GM21723 (cell line): ENCODE data around the gene ANKZF1.

ENCODE experiments used
- ATAC-seq: cut with Tn5 transposase; IDR thresholded peaks from one replicate; pipeline ENCODE4 v1.9.1; 2021; ENCODE audit warnings: mild to moderate bottlenecking, moderate library complexity; ENCODE audit not compliant: unreplicated experiment

Gene ANKZF1

DNA sequence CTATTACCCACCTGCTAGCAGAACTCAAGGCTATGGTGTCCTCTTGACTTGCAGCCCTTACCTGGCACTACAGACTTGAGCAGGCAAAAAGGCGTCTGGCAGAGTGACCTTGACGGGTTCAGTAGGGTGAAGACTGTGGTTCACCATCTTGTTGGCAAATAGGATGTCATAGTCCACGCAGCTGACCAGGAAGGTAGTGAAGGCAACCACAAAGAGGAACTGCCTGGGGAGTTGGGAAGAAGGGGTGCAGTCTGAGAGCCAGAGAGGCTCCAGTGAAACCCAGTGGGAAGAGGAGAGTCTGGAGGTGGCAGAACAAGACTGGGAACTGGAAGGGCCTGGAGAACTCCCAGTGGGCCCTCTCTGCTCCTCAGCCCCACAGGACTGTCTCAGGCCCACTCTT, 4.3 kb upstream of the ANKZF1 start:
- ATAC-seq, result no peak

DNA sequence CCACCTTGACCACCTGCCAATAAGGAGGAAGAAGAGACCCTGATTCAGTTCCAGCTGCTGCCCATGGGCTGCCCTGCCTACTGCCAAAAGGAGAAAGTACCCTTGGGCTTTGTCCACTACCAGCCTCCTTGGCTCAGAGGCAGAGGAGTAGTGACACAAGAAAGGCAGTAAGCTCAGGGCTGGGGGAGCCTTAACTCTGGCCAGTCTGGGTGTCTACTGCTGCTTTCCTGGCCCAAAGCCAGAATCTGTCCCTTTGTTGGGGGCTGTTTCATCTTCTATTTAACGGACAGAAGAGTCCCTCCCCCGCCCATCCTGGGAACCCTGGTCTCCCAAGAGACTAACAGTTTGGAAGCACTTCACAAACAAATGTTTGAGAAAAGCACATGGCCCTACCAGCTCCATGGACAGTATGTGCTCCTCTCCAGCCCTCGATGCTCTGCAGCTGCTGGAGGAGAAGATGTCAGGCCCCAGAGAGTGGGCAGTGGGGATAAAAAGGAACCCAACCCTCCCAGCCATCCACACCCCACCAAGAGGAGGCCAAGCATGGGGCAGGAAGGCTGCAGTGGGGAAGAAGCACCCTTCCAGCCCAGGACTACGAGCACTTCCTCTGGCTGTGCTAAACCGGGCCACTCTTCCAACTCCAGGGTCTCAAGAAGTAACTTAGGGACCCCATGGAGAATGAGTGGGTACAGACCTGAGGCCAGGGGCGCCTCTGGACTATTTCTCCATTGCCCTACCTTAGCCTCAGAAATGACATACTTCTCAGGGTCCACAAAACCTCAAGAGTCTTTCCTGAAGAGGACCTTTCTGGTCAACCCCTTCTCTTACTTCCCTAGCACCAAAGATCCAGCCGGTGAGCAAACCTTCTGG, 1.3 kb upstream of the ANKZF1 start:
- no peak for ATAC-seq

DNA sequence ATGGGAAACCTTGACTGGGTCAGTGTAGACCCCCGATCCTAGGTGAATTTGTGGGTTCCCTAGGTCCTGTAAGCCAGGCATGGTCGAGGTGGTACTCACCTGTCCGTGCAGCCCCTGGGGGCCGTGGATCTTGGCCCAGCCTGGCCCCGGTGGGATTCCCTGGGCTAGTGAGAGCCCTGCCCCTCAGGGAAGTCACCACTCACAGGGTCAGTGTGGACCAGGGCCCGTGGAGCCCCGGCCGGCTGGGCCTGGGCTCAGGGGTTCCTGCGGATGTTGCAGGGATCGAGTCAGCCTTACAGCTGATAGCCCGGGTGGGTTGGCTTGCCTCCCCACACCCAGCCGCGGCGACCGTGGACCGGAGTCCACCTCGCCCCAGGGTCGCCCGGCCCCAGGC, 698 bp upstream of the ANKZF1 start:
- peak; percentile 1 for ATAC-seq

- peak; percentile 26 for ATAC-seq
These were observed 494 bp downstream of the ANKZF1 start for GRCh38 chr2:219230059-219230540.

GRCh38 chr2:219234331-219234730, 4.7 kb downstream of the ANKZF1 start:
- no peak for ATAC-seq

DNA sequence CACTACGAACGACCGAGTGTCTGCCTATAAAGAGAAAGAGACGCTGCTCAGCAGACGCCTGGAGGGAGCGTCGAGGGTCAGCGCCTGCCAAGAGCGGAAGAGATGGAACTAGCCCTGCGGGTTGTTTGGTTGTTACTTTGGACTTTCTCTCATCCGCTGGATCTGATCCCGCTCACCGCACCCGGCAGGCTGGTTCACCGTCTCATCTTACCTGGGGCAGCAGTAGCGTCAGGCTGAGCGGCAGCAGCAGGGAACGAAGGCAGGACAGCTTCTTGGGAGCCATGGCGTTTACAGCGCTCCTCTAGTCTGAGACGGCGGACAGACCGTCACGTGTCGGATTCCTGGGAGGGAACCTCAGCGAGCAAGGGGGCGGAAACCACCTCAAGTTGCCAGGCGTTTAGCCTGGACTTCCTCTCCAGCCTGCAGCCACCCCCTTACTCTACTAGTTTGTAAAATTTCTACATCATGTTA, 13.7 kb downstream of the ANKZF1 start:
- no peak for ATAC-seq

DNA sequence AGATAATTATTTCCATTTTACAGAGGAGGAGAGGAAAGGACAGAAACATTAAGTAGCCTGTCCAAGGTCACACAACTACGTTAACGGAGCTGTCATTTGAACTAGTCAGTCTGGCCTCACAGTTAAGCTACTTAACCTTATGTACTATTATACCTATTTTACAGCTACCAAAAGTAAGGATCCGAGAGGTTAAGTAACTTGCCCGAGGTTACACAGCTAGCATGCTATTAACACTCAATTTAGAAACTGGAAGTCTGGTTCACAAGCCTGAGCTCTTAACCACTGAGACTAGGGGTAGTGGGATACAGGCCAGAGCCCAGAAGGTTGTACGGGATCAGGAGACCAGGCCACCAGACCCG, 15.2 kb downstream of the ANKZF1 start:
- no peak for ATAC-seq

GRCh38 chr2:219245148-219245898, 15.7 kb downstream of the ANKZF1 start, which contains the start of the genes GLB1L and STK16:
Gene GLB1L, minus strand, starts transcription at chr2:219245444. Its CDS starts 1,871 bp downstream, at chr2:219243573.
Gene STK16, plus strand, starts transcription at chr2:219245479. Its CDS starts 521 bp downstream, at chr2:219246000.
- peak; percentile 77 for ATAC-seq

- ATAC-seq, result no peak
These were observed 16.3 kb downstream of the ANKZF1 start for GRCh38 chr2:219245899-219246230.

- no peak for ATAC-seq
These were observed 17.0 kb downstream of the ANKZF1 start for GRCh38 chr2:219246559-219246958.

DNA sequence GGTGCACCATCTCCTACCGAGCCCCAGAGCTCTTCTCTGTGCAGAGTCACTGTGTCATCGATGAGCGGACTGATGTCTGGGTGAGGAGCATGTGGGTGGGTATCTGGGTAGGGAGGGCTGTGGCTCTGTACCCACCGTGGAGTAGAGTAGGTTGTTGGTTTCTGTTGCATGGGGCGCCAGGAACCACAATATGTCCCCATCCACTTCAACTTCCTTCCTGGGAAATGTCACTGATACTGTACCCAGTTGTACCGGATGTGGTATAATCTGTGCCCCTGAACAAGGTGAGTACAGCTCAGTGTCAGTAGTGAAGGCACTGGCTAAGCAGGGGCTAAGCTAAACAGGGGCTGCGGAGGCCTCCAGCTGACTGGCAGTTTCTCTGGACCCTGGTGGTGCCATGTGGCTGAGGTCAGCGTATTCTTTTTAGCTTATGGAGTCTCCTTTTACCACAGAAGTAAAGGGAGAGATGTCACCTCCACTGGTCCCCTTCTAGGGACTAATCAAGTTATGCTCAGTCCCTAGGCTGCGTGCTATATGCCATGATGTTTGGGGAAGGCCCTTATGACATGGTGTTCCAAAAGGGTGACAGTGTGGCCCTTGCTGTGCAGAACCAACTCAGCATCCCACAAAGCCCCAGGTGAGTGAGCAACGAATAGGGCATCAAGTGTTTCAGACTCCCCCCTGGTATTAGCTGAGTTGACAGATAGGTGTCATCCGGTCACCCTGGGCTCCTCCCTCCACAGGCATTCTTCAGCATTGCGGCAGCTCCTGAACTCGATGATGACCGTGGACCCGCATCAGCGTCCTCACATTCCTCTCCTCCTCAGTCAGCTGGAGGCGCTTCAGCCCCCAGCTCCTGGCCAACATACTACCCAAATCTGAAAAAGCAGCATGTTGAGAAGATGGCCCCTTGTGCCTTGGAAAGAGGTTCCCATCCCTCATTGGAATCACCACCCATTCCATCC, 18.4 kb downstream of the ANKZF1 start:
- no peak for ATAC-seq

- no peak for ATAC-seq
These were observed 19.2 kb downstream of the ANKZF1 start for GRCh38 chr2:219248845-219249202.

DNA sequence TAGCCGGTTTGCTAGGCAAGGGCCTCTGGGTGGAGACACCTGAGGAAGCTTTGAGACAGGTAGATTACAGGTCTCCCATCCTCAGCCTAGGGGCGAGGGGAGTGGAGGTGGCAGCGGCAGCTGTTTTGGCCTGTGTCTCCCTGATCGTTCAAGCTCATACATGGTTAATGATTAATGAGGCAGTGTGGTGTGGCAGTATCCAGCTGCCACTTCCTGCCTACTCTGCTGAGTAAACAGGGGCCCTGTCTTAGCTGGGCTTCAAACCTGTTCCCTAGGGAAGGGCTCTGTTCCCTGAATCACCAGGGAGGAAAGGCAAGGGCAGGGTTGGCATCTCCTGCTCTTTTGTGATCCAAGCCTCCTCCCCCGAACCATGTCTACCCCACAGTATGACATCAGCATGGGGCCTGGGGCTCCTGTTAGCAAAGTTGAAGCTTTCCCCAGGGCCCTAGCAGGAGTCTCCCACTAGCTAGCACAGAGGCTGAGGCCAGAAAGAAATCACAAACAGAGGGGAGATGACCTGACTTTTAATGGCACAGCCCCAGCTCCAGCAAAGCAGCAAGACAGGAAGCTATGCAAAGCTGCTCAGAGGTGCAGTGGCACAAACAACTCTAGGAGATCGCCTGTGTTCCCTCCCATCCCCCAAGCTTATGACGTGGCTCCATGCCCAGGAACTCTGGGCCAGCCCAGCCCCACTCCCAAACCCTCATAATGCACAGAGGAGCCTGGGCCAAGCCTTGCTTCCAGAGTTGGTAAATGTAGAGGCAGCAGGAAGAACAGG, 19.8 kb downstream of the ANKZF1 start:
- peak; percentile 27 for ATAC-seq

DNA sequence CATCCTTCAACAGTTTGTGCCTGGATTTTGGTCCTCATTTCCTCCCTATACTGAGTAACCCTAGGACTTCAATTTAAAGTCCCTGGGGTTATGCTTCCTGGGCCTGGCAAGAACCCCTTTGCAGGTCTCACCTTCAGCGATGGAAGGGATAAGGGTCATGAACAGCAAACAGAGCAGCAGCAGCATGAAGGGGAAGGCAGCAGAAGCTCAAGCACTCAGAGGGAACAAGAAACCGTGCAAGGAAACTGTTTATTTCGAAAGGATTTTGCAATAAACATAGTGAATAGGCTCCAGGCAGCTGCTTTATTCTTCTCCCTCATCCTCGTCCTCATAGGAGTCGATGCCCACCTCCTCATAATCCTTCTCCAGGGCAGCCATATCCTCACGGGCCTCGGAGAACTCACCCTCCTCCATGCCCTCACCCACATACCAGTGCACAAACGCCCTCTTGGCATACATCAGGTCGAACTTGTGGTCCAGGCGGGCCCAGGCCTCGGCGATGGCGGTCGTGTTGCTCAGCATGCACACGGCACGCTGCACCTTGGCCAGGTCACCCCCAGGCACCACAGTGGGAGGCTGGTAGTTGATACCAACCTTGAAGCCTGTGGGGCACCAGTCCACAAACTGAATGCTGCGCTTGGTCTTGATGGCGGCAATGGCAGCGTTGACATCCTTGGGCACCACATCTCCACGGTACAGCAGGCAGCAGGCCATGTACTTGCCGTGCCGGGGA, 20.6 kb downstream of the ANKZF1 start:
- no peak for ATAC-seq

- ATAC-seq, result no peak
These were observed 22.1 kb downstream of the ANKZF1 start for GRCh38 chr2:219251656-219252055.

- ATAC-seq, result no peak
These were observed 22.5 kb downstream of the ANKZF1 start for GRCh38 chr2:219252084-219252483.

DNA sequence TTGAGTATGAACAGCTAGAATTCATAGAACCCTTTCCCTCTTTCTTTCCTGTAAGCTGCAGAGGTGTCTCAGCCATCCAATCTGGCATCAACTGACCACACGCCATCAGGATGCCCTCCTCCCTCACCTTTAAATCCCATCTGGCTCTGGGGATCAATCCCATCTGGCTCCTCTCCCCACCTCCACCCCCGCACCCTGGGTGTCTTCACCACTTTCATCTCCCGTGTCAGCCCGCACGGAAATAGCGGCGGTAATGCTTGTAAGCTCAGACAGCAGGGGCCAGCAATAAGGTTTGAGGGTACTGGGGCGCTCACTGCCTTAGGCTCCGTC, 22.9 kb downstream of the ANKZF1 start:
- no peak for ATAC-seq

- ATAC-seq, result peak; percentile 12
These were observed 23.5 kb downstream of the ANKZF1 start, which contains the start of gene TUBA4B for GRCh38 chr2:219252900-219253752. Gene TUBA4B, plus strand, starts transcription at chr2:219253243. Its CDS starts 165 bp downstream, at chr2:219253408.
